ENCODE measurements around the gene ALKBH7. TPM values are rescaled to one million over a fixed set of nuclear protein-coding genes. Genes with fewer than 3 reads are reported as not detected.
"Not testable (repeated sequence)": the region's sequence is repeated elsewhere in the genome, so short reads cannot be mapped to it uniquely, and the experiment has no call there.

Gene ALKBH7
- total and polyA plus RNA-seq, 5 donors from 2014 or later, result 47.4 to 102 (median 90.7) TPM

- no peak for ATAC-seq (ENCODE audit: low read depth in 2 of 2)
- DNase-seq, result no peak
- Mint-ChIP-seq H3K27me3 (no peaks in the 10 kb centered on the region), H3K4me1 (peaks cover 0 to 2% (median 0%) of the 10 kb centered on the region in 4 donors), H3K9me3 (no peaks in the 10 kb centered on the region), H3K27ac (no peak overlapping the region), H3K4me3 (no peak overlapping the region), H3K36me3 (peaks cover 5% of the 10 kb centered on the region)
- H3K27me3 ChIP-seq (ENCODE audit: control insufficient read depth, insufficient read depth, low read length), result no peaks in the 10 kb centered on the region
- H3K9me3 ChIP-seq (ENCODE audit: control insufficient read depth in 2 of 2, low read length in 2 of 2), result peaks cover 0 to 3% of the 10 kb centered on the region in 2 experiments
- H3K4me3 ChIP-seq (ENCODE audit: low read depth, low read length), result no peak overlapping the region
- H3K27ac ChIP-seq (ENCODE audit: insufficient read depth, low read length, poor library complexity, severe bottlenecking), result no peak overlapping the region
- no peaks in the 10 kb centered on the region for H3K36me3 ChIP-seq (ENCODE audit: control insufficient read depth, insufficient read depth, low read length)
- no peaks in the 10 kb centered on the region for H3K4me1 ChIP-seq (ENCODE audit: control insufficient read depth, insufficient read depth, low read length, poor library complexity, severe bottlenecking)
Observed at GRCh38 chr19:6343462-6343861, 29.1 kb upstream of the ALKBH7 start.

GRCh38 chr19:6349271-6349670, 23.3 kb upstream of the ALKBH7 start:
- peaks cover 18% of the 10 kb centered on the region for H3K36me3 Mint-ChIP-seq
- H3K27ac ChIP-seq (ENCODE audit: insufficient read depth, low read length, poor library complexity, severe bottlenecking); H3K4me3 ChIP-seq (ENCODE audit: low read depth, low read length); DNase-seq; ATAC-seq (ENCODE audit: low read depth in 2 of 2); H3K27me3 ChIP-seq (ENCODE audit: control insufficient read depth, insufficient read depth, low read length); H3K9me3 ChIP-seq (ENCODE audit: control insufficient read depth in 2 of 2, low read length in 2 of 2); H3K4me1 Mint-ChIP-seq; H3K27me3 Mint-ChIP-seq; H3K27ac Mint-ChIP-seq; H3K4me3 Mint-ChIP-seq; H3K4me1 ChIP-seq (ENCODE audit: control insufficient read depth, insufficient read depth, low read length, poor library complexity, severe bottlenecking); H3K9me3 Mint-ChIP-seq: not testable (repeated sequence)
- H3K36me3 ChIP-seq (ENCODE audit: control insufficient read depth, insufficient read depth, low read length), result peaks cover 10% of the 10 kb centered on the region

- H3K4me3 Mint-ChIP-seq, result no peak overlapping the region
- peaks cover 18% of the 10 kb centered on the region for H3K36me3 Mint-ChIP-seq
- no peaks in the 10 kb centered on the region for H3K4me1 Mint-ChIP-seq
- no peak overlapping the region for H3K27ac ChIP-seq (ENCODE audit: insufficient read depth, low read length, poor library complexity, severe bottlenecking)
- peaks cover 10% of the 10 kb centered on the region for H3K36me3 ChIP-seq (ENCODE audit: control insufficient read depth, insufficient read depth, low read length)
- ATAC-seq (ENCODE audit: low read depth in 2 of 2), result no peak
- no peak for DNase-seq
- no peaks in the 10 kb centered on the region for H3K4me1 ChIP-seq (ENCODE audit: control insufficient read depth, insufficient read depth, low read length, poor library complexity, severe bottlenecking)
- no peaks in the 10 kb centered on the region for H3K27me3 Mint-ChIP-seq
- no peaks in the 10 kb centered on the region for H3K9me3 Mint-ChIP-seq
- no peaks in the 10 kb centered on the region for H3K27me3 ChIP-seq (ENCODE audit: control insufficient read depth, insufficient read depth, low read length)
- no peak overlapping the region for H3K4me3 ChIP-seq (ENCODE audit: low read depth, low read length)
- no peak overlapping the region for H3K27ac Mint-ChIP-seq
- H3K9me3 ChIP-seq (ENCODE audit: control insufficient read depth in 2 of 2, low read length in 2 of 2), result no peaks in the 10 kb centered on the region
Observed at GRCh38 chr19:6350688-6351087, 21.9 kb upstream of the ALKBH7 start.

GRCh38 chr19:6352381-6353165, 20.0 kb upstream of the ALKBH7 start:
- H3K36me3 Mint-ChIP-seq, result peaks cover 15% of the 10 kb centered on the region
- no peaks in the 10 kb centered on the region for H3K9me3 Mint-ChIP-seq
- Histone ChIP-seq H3K27me3 (ENCODE audit: control insufficient read depth, insufficient read depth, low read length) (no peaks in the 10 kb centered on the region), H3K27ac (ENCODE audit: insufficient read depth, low read length, poor library complexity, severe bottlenecking) (no peak overlapping the region), H3K4me3 (ENCODE audit: low read depth, low read length) (no peak overlapping the region), H3K4me1 (ENCODE audit: control insufficient read depth, insufficient read depth, low read length, poor library complexity, severe bottlenecking) (no peaks in the 10 kb centered on the region), H3K36me3 (ENCODE audit: control insufficient read depth, insufficient read depth, low read length) (peaks cover 14% of the 10 kb centered on the region), H3K9me3 (ENCODE audit: control insufficient read depth in 2 of 2, low read length in 2 of 2) (no peaks in the 10 kb centered on the region)
- H3K27ac Mint-ChIP-seq, result no peak overlapping the region
- no peaks in the 10 kb centered on the region for H3K4me1 Mint-ChIP-seq
- DNase-seq, result no peak
- no peak overlapping the region for H3K4me3 Mint-ChIP-seq
- no peaks in the 10 kb centered on the region for H3K27me3 Mint-ChIP-seq
- ATAC-seq (ENCODE audit: low read depth in 2 of 2), result no peak

GRCh38 chr19:6354098-6354674, 18.4 kb upstream of the ALKBH7 start:
- H3K36me3 ChIP-seq (ENCODE audit: control insufficient read depth, insufficient read depth, low read length), result peaks cover 14% of the 10 kb centered on the region
- H3K27ac ChIP-seq (ENCODE audit: insufficient read depth, low read length, poor library complexity, severe bottlenecking), result no peak overlapping the region
- no peaks in the 10 kb centered on the region for H3K27me3 Mint-ChIP-seq
- H3K4me3 Mint-ChIP-seq, result no peak overlapping the region
- H3K4me1 Mint-ChIP-seq, result no peaks in the 10 kb centered on the region
- H3K27ac Mint-ChIP-seq, result no peak overlapping the region
- H3K36me3 Mint-ChIP-seq, result peaks cover 14% of the 10 kb centered on the region
- H3K9me3 ChIP-seq (ENCODE audit: control insufficient read depth in 2 of 2, low read length in 2 of 2), result no peaks in the 10 kb centered on the region
- no peaks in the 10 kb centered on the region for H3K9me3 Mint-ChIP-seq
- ATAC-seq (ENCODE audit: low read depth in 2 of 2) (no peak), DNase-seq (no peak)
- no peaks in the 10 kb centered on the region for H3K27me3 ChIP-seq (ENCODE audit: control insufficient read depth, insufficient read depth, low read length)
- H3K4me1 ChIP-seq (ENCODE audit: control insufficient read depth, insufficient read depth, low read length, poor library complexity, severe bottlenecking), result no peaks in the 10 kb centered on the region
- H3K4me3 ChIP-seq (ENCODE audit: low read depth, low read length), result no peak overlapping the region

GRCh38 chr19:6355321-6356040, 17.1 kb upstream of the ALKBH7 start:
- not testable (repeated sequence) for H3K27ac Mint-ChIP-seq; H3K27me3 ChIP-seq (ENCODE audit: control insufficient read depth, insufficient read depth, low read length); H3K9me3 Mint-ChIP-seq; H3K27me3 Mint-ChIP-seq; H3K4me3 Mint-ChIP-seq; H3K9me3 ChIP-seq (ENCODE audit: control insufficient read depth in 2 of 2, low read length in 2 of 2); H3K27ac ChIP-seq (ENCODE audit: insufficient read depth, low read length, poor library complexity, severe bottlenecking); ATAC-seq (ENCODE audit: low read depth in 2 of 2); H3K4me1 Mint-ChIP-seq; H3K4me1 ChIP-seq (ENCODE audit: control insufficient read depth, insufficient read depth, low read length, poor library complexity, severe bottlenecking); DNase-seq; H3K4me3 ChIP-seq (ENCODE audit: low read depth, low read length)
- H3K36me3 Mint-ChIP-seq, result peaks cover 14% of the 10 kb centered on the region
- H3K36me3 ChIP-seq (ENCODE audit: control insufficient read depth, insufficient read depth, low read length), result peaks cover 14% of the 10 kb centered on the region

GRCh38 chr19:6357174-6357573, 15.4 kb upstream of the ALKBH7 start:
- Mint-ChIP-seq H3K4me1 (peaks cover 0 to 6% (median 5%) of the 10 kb centered on the region in 4 donors), H3K9me3 (no peaks in the 10 kb centered on the region), H3K27ac (no peak overlapping the region), H3K36me3 (peaks cover 11% of the 10 kb centered on the region), H3K4me3 (no peak overlapping the region), H3K27me3 (no peaks in the 10 kb centered on the region)
- peaks cover 2% of the 10 kb centered on the region for H3K4me1 ChIP-seq (ENCODE audit: control insufficient read depth, insufficient read depth, low read length, poor library complexity, severe bottlenecking)
- peaks cover 12% of the 10 kb centered on the region for H3K36me3 ChIP-seq (ENCODE audit: control insufficient read depth, insufficient read depth, low read length)
- DNase-seq (no peak), ATAC-seq (ENCODE audit: low read depth in 2 of 2) (no peak)
- H3K27ac ChIP-seq (ENCODE audit: insufficient read depth, low read length, poor library complexity, severe bottlenecking), result no peak overlapping the region
- no peaks in the 10 kb centered on the region for H3K27me3 ChIP-seq (ENCODE audit: control insufficient read depth, insufficient read depth, low read length)
- H3K4me3 ChIP-seq (ENCODE audit: low read depth, low read length), result no peak overlapping the region
- H3K9me3 ChIP-seq (ENCODE audit: control insufficient read depth in 2 of 2, low read length in 2 of 2), result no peaks in the 10 kb centered on the region
